K562 (cell line): ENCODE data around the gene FMO2. TPM values are rescaled to one million over a fixed set of nuclear protein-coding genes. Genes with fewer than 3 reads are reported as not detected.

Experiments
- ATAC-seq: fragments of 200-7000 bp; cut with Tn5 transposase; 3 replicates; pipeline ENCODE4 v1.9.1; 2020; ENCODE audit warnings: moderate library complexity
- BruUV-seq: library from RNA; stranded (reverse); fragments of 400-500 nt; replicated peaks from 2 replicates; lab custom pipeline; 2021; lab: Mats Ljungman, UMichigan
- CTCF ChIA-PET: fragments of 300-600 bp; formaldehyde crosslinking; extraction: SDS; loops from one replicate; lab custom pipeline; 2021; ENCODE audit warnings: low intra/inter-chr PET ratio; lab: Yijun Ruan, JAX
- POLR2A ChIA-PET: fragments of 300-600, 350-650 bp; sonication (Branson Sonifier 250); formaldehyde crosslinking; extraction: SDS; loops from one replicate; lab custom pipeline; 2021; ENCODE audit warnings: antibody characterized with exemption, inconsistent platforms; lab: Yijun Ruan, JAX
- DNase-seq, 4 experiments: peaks; one replicate each; pipeline versions ENCODE4 v3.0.0 to v3.0.0-alpha.2; 2011 to 2018; ENCODE audit warnings: low spot score in 3 of 4, mixed read lengths in 3 of 4; ENCODE audit errors: extremely low read depth in 1 of 4
- FAIRE-seq: peaks from 2 replicates; lab custom pipeline; 2011; peaks lifted over from hg19 to GRCh38; lab: Jason Lieb, UNC
- H2AFZ ChIP-seq: 2 replicates; pipeline ENCODE4 v1.6.0; 2011; ENCODE audit warnings: low read depth, low read length, control low read depth, inconsistent platforms
- H3K27ac ChIP-seq: fragments of 200-600 bp; 3 replicates; pipeline ENCODE4 v1.8.0; 2011; ENCODE audit warnings: low read depth, mild to moderate bottlenecking, control low read depth, inconsistent platforms, low read length, moderate library complexity, mixed read lengths; ENCODE audit errors: extremely low read depth
- H3K27me3 ChIP-seq, 2 experiments: fragments of 300-600 bp in 1 of 2; 2 replicates in 1 of 2; 3 replicates in 1 of 2; pipeline versions ENCODE4 v1.6.0 to v1.8.0; 2011; ENCODE audit warnings: inconsistent platforms in 2 of 2, low read length in 2 of 2, mild to moderate bottlenecking in 1 of 2, mixed read lengths in 1 of 2, moderate library complexity in 1 of 2; ENCODE audit not compliant: control insufficient read depth in 2 of 2, insufficient read depth in 2 of 2
- H3K36me3 ChIP-seq: fragments of 300-600 bp; 3 replicates; pipeline ENCODE4 v1.8.0; 2011; ENCODE audit warnings: mild to moderate bottlenecking, low read length, inconsistent platforms; ENCODE audit not compliant: control insufficient read depth, insufficient read depth
- H3K4me1 ChIP-seq, 2 experiments: fragments of 200-600 bp in 1 of 2; replicated peaks in 1 of 2; 2 replicates in 1 of 2; 3 replicates in 1 of 2; pipeline versions ENCODE4 v1.5.1 to v1.8.0; 2011; ENCODE audit warnings: inconsistent platforms in 2 of 2, low read length in 2 of 2, mild to moderate bottlenecking in 1 of 2, mixed read lengths in 1 of 2, moderate library complexity in 1 of 2; ENCODE audit not compliant: control insufficient read depth in 2 of 2, insufficient read depth in 2 of 2
- H3K4me2 ChIP-seq: 2 replicates; pipeline ENCODE4 v1.6.1; 2011; ENCODE audit warnings: low read length, control low read depth, inconsistent platforms, mixed read lengths; ENCODE audit not compliant: insufficient read depth
- H3K4me3 ChIP-seq: fragments of 200-600 bp; sonication (generic), shearing (Covaris generic); 2 replicates; pipeline ENCODE4 v1.5.1; 2016; ENCODE audit warnings: control low read depth, inconsistent platforms
- H3K79me2 ChIP-seq: fragments of 200-600 bp; 3 replicates; pipeline ENCODE4 v1.8.0; 2011; ENCODE audit warnings: low read length, inconsistent platforms; ENCODE audit not compliant: control insufficient read depth, insufficient read depth
- H3K9ac ChIP-seq, 2 experiments: 2 replicates each; pipeline versions ENCODE4 v1.6.0 to v1.6.1; 2011; ENCODE audit warnings: low read depth in 2 of 2, low read length in 2 of 2, control low read depth in 1 of 2, inconsistent platforms in 1 of 2, mild to moderate bottlenecking in 1 of 2, mixed read lengths in 1 of 2; ENCODE audit not compliant: insufficient read depth in 1 of 2
- H3K9me1 ChIP-seq: one replicate; pipeline ENCODE4 v1.6.0; 2011; ENCODE audit warnings: inconsistent platforms, mild to moderate bottlenecking, low read length, moderate library complexity; ENCODE audit not compliant: control insufficient read depth, insufficient read depth
- H3K9me3 ChIP-seq: replicated peaks from 2 replicates; pipeline ENCODE4 v1.5.1; 2011; ENCODE audit warnings: low read depth, low read length, inconsistent platforms; ENCODE audit not compliant: control insufficient read depth, insufficient read depth
- H4K20me1 ChIP-seq: replicated peaks from 2 replicates; pipeline ENCODE4 v1.6.1; 2011; ENCODE audit warnings: low read length, inconsistent platforms, mixed read lengths; ENCODE audit not compliant: control insufficient read depth, insufficient read depth
- CTBP1 ChIP-seq: fragments of 450-650 bp; IDR thresholded peaks from 2 replicates; pipeline ENCODE4 v1.6.1; 2016; ENCODE audit warnings: borderline replicate concordance
- CUX1 ChIP-seq: fragments of 200-800 bp; sonication (Bioruptor generic); IDR thresholded peaks from 2 replicates; pipeline ENCODE4 v1.6.1; 2016; ENCODE audit warnings: missing genetic modification characterization, missing compliant biosample characterization
- EP300 ChIP-seq: IDR thresholded peaks from 2 replicates; pipeline ENCODE4 v1.6.1; 2012; ENCODE audit warnings: low read length, improper control_type of control experiment
- ERF ChIP-seq: fragments of 450-650 bp; formaldehyde crosslinking; IDR thresholded peaks from 2 replicates; pipeline ENCODE4 v1.4.0; 2020; ENCODE audit warnings: mild to moderate bottlenecking, mixed read lengths
- NCOA6 ChIP-seq: fragments of 450-650 bp; IDR thresholded peaks from 2 replicates; pipeline ENCODE4 v1.6.1; 2017; ENCODE audit warnings: mild to moderate bottlenecking
- TCF7 ChIP-seq: sonication (generic); IDR thresholded peaks from 2 replicates; pipeline ENCODE4 v1.6.1; 2016; ENCODE audit warnings: antibody characterized with exemption, borderline replicate concordance
- ZKSCAN3 ChIP-seq: fragments of 250-450 bp; sonication (Bioruptor Pico); IDR thresholded peaks from 2 replicates; pipeline ENCODE4 v1.4.0; 2020
- ZNF239 ChIP-seq: fragments of 250-450 bp; sonication (Bioruptor Pico); IDR thresholded peaks from 2 replicates; pipeline ENCODE4 v1.4.0; 2020; ENCODE audit warnings: mild to moderate bottlenecking
- ZNF41 ChIP-seq: fragments of 250-450 bp; sonication (Bioruptor Pico); conservative IDR thresholded peaks from 2 replicates; pipeline ENCODE4 v1.4.0; 2020; ENCODE audit warnings: mild to moderate bottlenecking
- WGBS: fragments of 100-300 bp; shearing (Covaris generic); methylation state at CpG from one replicate; pipeline ENCODE4 v1.1.6; 2016; ENCODE audit warnings: low coverage, mixed read lengths; ENCODE audit not compliant: insufficient coverage; ENCODE audit errors: missing lambda C conversion rate; 5-methylcytosine and 5-hydroxymethylcytosine counted together
- in situ Hi-C: fragments of 300-500 bp; cut with MboI; formaldehyde crosslinking; loops from 4 replicates; pipeline ENCODE4 v1.15.0; 2018; ENCODE audit warnings: inconsistent platforms, mixed read lengths
- intact Hi-C: fragments of 100-400 bp; cut with micrococcal nuclease; formaldehyde crosslinking; loops from 2 replicates; pipeline ENCODE4 v1.14.2; 2022
- polyA plus RNA-seq, 8 experiments: library from polyadenylated mRNA; depleted of rRNA in 4 of 8; stranded (reverse) in 5 of 8; unstranded in 3 of 8; fragments of >200 nt; fragmentation: Nextera tagmentation in 2 of 8; fragmentation: Illumina TruSeq in 1 of 8; extraction: Ambion mirVana in 2 of 8; extraction: Trizol in 1 of 8; gene quantifications; 2 replicates each; pipeline versions ENCODE4 v1.2.1 to v1.2.3, GENCODE V29; 2011 to 2014; ENCODE audit warnings: inconsistent platforms in 1 of 8, missing spikeins in 1 of 8
- total RNA-seq, 7 experiments: library from RNA; depleted of rRNA in 6 of 7; stranded (reverse); fragments of >200 nt in 6 of 7; fragmentation: Illumina TruSeq in 2 of 7; extraction: Trizol in 2 of 7; gene quantifications; 2 replicates each; pipeline versions ENCODE4 v1.2.1 to v1.2.3, GENCODE V29; 2011 to 2021; ENCODE audit warnings: low replicate concordance in 1 of 7
- TF ChIP-seq, protein P1 (sequence below), 2 experiments: fragments of 450-650 bp in 1 of 2; sonication (generic) in 1 of 2; formaldehyde crosslinking; conservative IDR thresholded peaks; 2 replicates each; pipeline versions ENCODE4 v1.4.0 to v1.8.1; 2020 to 2022; ENCODE audit warnings: mild to moderate bottlenecking in 1 of 2, missing genetic modification reagents in 1 of 2

FMO2 gene
- total and polyA plus RNA-seq, 9 of the 15 experiments (the other 6 are each of a cell fraction or from before 2014, with no cell fraction given) = not detected

GRCh38 chr1:171155484-171155883, 29.6 kb upstream of the FMO2 start:
- no TSS peak for BruUV-seq
- FAIRE-seq (no peak), DNase-seq (no peak), ATAC-seq (no peak)
- no peaks in the 10 kb centered on the region for H3K9me1 ChIP-seq
- in situ Hi-C loops (no loop called here), intact Hi-C loops (no loop called here)
- H3K27ac ChIP-seq = no peak overlapping the region
- H3K4me2 ChIP-seq = no peak overlapping the region
- CTCF ChIA-PET = no interaction called here
- no peaks in the 10 kb centered on the region for H3K79me2 ChIP-seq
- TF ChIP-seq NCOA6 (no peak), ZNF239 (CRISPR knock-in tag) (no peak), CTBP1 (no peak), EP300 (no peak)
- H3K9ac ChIP-seq = no peak overlapping the region
- no peaks in the 10 kb centered on the region for H3K36me3 ChIP-seq
- H3K9me3 ChIP-seq = no peaks in the 10 kb centered on the region; the same call in 1 of the 2 replicates
- H3K4me1 ChIP-seq = no peaks in the 10 kb centered on the region
- H4K20me1 ChIP-seq = no peaks in the 10 kb centered on the region
- H3K27me3 ChIP-seq = no peaks in the 10 kb centered on the region
- POLR2A ChIA-PET = no interaction called here
- H2AFZ ChIP-seq = no peak overlapping the region
- no peak overlapping the region for H3K4me3 ChIP-seq

DNA sequence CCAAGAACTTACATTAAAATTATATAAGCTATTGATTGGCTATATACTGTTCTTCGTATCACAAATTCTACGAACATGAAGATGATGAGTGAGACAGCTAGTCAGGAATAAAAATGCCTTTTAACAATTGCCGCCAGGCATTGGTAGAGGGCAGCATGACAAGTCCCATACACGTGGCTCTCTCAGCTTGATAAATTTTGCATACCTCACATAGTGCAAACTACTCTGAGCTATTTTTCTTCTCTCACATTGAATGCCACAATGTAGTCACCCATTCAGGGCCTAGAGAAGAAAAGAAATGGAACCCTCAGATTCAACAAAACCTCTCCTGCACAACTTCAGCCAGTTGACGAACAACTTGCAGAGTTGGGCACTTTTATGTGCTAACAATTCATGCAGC, 27.0 kb upstream of the FMO2 start:
- WGBS = 0% methylated on average over 5 of the region's 5 CpGs
- Histone ChIP-seq H3K9me1 (no peaks in the 10 kb centered on the region), H3K27me3 (no peaks in the 10 kb centered on the region), H3K27ac (no peak overlapping the region), H4K20me1 (no peaks in the 10 kb centered on the region), H3K4me3 (no peak overlapping the region), H3K4me2 (no peak overlapping the region), H3K9me3 (no peaks in the 10 kb centered on the region; the same call in 1 of the 2 replicates), H3K4me1 (no peaks in the 10 kb centered on the region), H3K9ac (no peak overlapping the region), H2AFZ (no peak overlapping the region), H3K36me3 (no peaks in the 10 kb centered on the region), H3K79me2 (no peaks in the 10 kb centered on the region)
- ATAC-seq (no peak), DNase-seq (no peak), FAIRE-seq (no peak)
- ChIA-PET POLR2A (no interaction called here), CTCF (no interaction called here)
- BruUV-seq = no TSS peak
- in situ Hi-C loops (no loop called here), intact Hi-C loops (no loop called here)
- no peak for TF ChIP-seq CUX1 (CRISPR knock-in tag)
- TF ChIP-seq, protein P1, sequence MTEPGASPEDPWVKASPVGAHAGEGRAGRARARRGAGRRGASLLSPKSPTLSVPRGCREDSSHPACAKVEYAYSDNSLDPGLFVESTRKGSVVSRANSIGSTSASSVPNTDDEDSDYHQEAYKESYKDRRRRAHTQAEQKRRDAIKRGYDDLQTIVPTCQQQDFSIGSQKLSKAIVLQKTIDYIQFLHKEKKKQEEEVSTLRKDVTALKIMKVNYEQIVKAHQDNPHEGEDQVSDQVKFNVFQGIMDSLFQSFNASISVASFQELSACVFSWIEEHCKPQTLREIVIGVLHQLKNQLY (CRISPR knock-in tag; conservative IDR thresholded peaks at IDR 0.05) = no peak
- TF ChIP-seq ZNF41 (CRISPR knock-in tag) = no peak
- no peak for TF ChIP-seq ERF
- TF ChIP-seq ZKSCAN3 (CRISPR knock-in tag) = no peak
- no peak for TF ChIP-seq TCF7
